Omental fat pad (tissue), 4 donors: ENCODE results near the gene OR2V1. TPM values are rescaled to one million over a fixed set of nuclear protein-coding genes. Genes with fewer than 3 reads are reported as not detected.

Source experiments
- ATAC-seq: fragments of 150-250 bp; one replicate; pipeline ENCODE4 v1.9.1; 2016; ENCODE audit warnings: mild to moderate bottlenecking, moderate library complexity; ENCODE audit not compliant: low FRiP score
- DNase-seq: peaks from one replicate; pipeline ENCODE4 v3.0.0-alpha.2; 2019; ENCODE audit warnings: low spot score
- CTCF ChIP-seq, 3 donors: fragments of 450-650 bp; IDR thresholded peaks; one replicate each; pipeline ENCODE4 v1.5.1; 2016 to 2017; ENCODE audit warnings: antibody characterized with exemption in 3 of 3, mild to moderate bottlenecking in 3 of 3, moderate library complexity in 2 of 3
- total RNA-seq, 4 donors: library from RNA; depleted of rRNA; stranded (reverse); fragments of >200 nt; gene quantifications; one replicate each; pipeline ENCODE4 v1.1.0, GENCODE V29; 2016

The OR2V1 gene
- total RNA-seq, 4 donors from 2014 or later = not detected

- DNase-seq = no peak
- no peak for ATAC-seq
- TF ChIP-seq CTCF (IDR thresholded peaks at IDR 0.05) = no peak
Observed at GRCh38 chr5:181145133-181145532, 14.2 kb upstream of the OR2V1 start.

- DNase-seq = no peak
- no peak for ATAC-seq
- no peak for TF ChIP-seq CTCF (IDR thresholded peaks at IDR 0.05)
Observed at GRCh38 chr5:181142054-181142453, 11.1 kb upstream of the OR2V1 start.

- TF ChIP-seq CTCF (IDR thresholded peaks at IDR 0.05) = no peak
- DNase-seq = no peak
- no peak for ATAC-seq
Observed at GRCh38 chr5:181140766-181141165, 9.8 kb upstream of the OR2V1 start.

GRCh38 chr5:181138258-181138657, 7.3 kb upstream of the OR2V1 start:
- ATAC-seq (no peak), DNase-seq (no peak)
- no peak for TF ChIP-seq CTCF (IDR thresholded peaks at IDR 0.05)

- TF ChIP-seq CTCF (IDR thresholded peaks at IDR 0.05) = no peak
- no peak for ATAC-seq
Observed at GRCh38 chr5:181136361-181136955, 5.5 kb upstream of the OR2V1 start.

GRCh38 chr5:181134259-181134658, 3.3 kb upstream of the OR2V1 start:
- ATAC-seq = no peak
- no peak for DNase-seq
- TF ChIP-seq CTCF (IDR thresholded peaks at IDR 0.05) = no peak

More at GRCh38 chr5:181136361-181136955, 5.5 kb upstream of the OR2V1 start:
- DNase-seq = no peak

- DNase-seq (peak; percentile 66), ATAC-seq (no peak)
- TF ChIP-seq CTCF (IDR thresholded peaks at IDR 0.05) = no peak
Observed at GRCh38 chr5:181133610-181134231, 2.8 kb upstream of the OR2V1 start.
